Prostate gland (tissue), 2 donors: ENCODE results near the gene CACNA1D. TPM values are rescaled to one million over a fixed set of nuclear protein-coding genes. Genes with fewer than 3 reads are reported as not detected.

ENCODE experiments used
- DNase-seq: peaks from one replicate; pipeline ENCODE4 v3.0.0-alpha.2; 2019; ENCODE audit warnings: low spot score
- H3K27ac ChIP-seq, 2 donors: fragments of 200-600 bp; sonication (generic); 2 replicates each; pipeline ENCODE4 v1.5.1; 2017 to 2019
- H3K27me3 ChIP-seq: fragments of 200-600 bp; sonication (generic); replicated peaks from 2 replicates; pipeline ENCODE4 v1.5.1; 2019; ENCODE audit not compliant: insufficient read depth
- H3K36me3 ChIP-seq, 2 donors: fragments of 200-600 bp; sonication (generic); 1 replicate in 1 of 2; 2 replicates in 1 of 2; pipeline versions ENCODE4 v1.5.1 to v1.8.1; 2017 to 2019
- H3K4me1 ChIP-seq: fragments of 200-600 bp; sonication (generic); replicated peaks from 2 replicates; pipeline ENCODE4 v1.5.1; 2019
- H3K4me3 ChIP-seq, 2 donors: fragments of 200-600 bp; sonication (generic); 2 replicates each; pipeline ENCODE4 v1.5.1; 2017 to 2019
- H3K9me3 ChIP-seq: fragments of 200-600 bp; sonication (generic); 2 replicates; pipeline ENCODE4 v1.5.1; 2017
- CTCF ChIP-seq, 4 experiments: fragments of 200-600 bp in 2 of 4; fragments of 450-650 bp in 2 of 4; sonication (generic) in 2 of 4; IDR thresholded peaks; 1 replicate in 3 of 4; 2 replicates in 1 of 4; pipeline ENCODE4 v1.5.1; 2016 to 2019; ENCODE audit warnings: antibody characterized with exemption in 4 of 4, mild to moderate bottlenecking in 2 of 4, moderate library complexity in 2 of 4
- POLR2A ChIP-seq: fragments of 450-650 bp; IDR thresholded peaks from one replicate; pipeline ENCODE4 v1.6.1; 2016; ENCODE audit warnings: antibody characterized with exemption, mild to moderate bottlenecking
- POLR2AphosphoS5 ChIP-seq: sonication (generic); formaldehyde crosslinking; IDR thresholded peaks from one replicate; pipeline ENCODE4 v1.6.1; 2017; ENCODE audit warnings: antibody characterized with exemption
- WGBS: methylation state at CpG from one replicate; pipeline ENCODE4 v1.1.5; 2018; 5-methylcytosine and 5-hydroxymethylcytosine counted together
- intact Hi-C: fragments of 100-400 bp; cut with DNase I; formaldehyde crosslinking; loops from one replicate; pipeline ENCODE4 v1.14.2; 2022
- total RNA-seq, 2 donors: library from RNA; depleted of rRNA; stranded (reverse); fragments of >200 nt; gene quantifications; one replicate each; pipeline ENCODE4 v1.1.0, GENCODE V29; 2016

The CACNA1D gene
- total RNA-seq, 2 donors from 2014 or later: 15.5 to 45.1 TPM

GRCh38 chr3:53805463-53806159 lies 311.2 kb downstream of the CACNA1D start:
- no peaks in the 10 kb centered on the region for H3K4me1 ChIP-seq
- H3K27ac ChIP-seq: no peak overlapping the region
- WGBS: 87% methylated on average over 4 of the region's 4 CpGs
- no peaks in the 10 kb centered on the region for H3K27me3 ChIP-seq
- H3K36me3 ChIP-seq: no peaks in the 10 kb centered on the region
- DNase-seq: no peak
- H3K4me3 ChIP-seq: no peak overlapping the region
- TF ChIP-seq POLR2AphosphoS5 (no peak), CTCF (IDR thresholded peaks at IDR 0.05) (no peak), POLR2A (no peak)
- no peaks in the 10 kb centered on the region for H3K9me3 ChIP-seq
- intact Hi-C loops: no loop called here

DNA sequence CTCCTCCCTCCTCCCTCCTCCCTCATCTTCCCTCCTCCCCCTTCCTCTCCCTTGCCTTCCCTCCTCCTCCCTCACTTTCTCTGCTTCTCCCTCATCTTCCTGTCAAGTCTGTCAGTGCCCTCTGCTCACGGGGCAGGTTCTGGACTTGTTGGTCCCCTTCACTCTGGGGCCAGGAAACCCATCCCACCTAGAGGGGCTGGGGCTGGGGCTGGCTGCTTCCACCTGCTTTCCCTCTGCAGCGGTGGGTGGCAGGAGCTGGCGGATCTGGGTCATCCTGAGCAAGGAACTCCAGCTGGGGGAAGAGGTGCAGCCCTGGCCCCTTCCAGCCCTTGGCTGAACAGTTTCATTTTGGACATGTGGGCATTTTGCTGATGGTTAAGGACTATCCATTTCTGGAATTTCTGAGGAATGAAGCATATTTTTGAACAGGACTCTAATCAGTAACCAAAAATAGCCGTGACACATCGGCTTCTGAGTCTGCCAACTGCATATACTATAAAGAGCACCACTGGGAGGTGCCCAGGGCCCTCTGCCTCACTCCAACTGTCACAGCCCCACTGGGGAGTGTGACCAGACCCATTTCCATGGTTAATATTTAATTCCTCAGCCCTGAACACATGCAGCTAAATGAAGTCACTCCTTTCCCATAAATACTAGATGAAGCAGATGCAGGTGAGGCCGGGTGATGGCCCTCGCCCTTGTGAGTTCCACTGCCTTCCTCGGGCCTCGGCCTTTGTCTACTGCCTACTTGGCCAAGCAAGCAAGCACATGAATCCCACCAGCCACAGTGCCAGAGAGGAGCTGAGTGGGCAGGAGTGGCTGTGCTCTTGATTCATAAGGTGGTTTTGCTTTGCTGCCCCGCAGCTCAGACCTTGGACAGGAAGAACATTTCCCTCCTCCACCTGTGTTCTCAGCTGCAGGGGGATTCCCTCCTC lies 312.0 kb downstream of the CACNA1D start:
- no peaks in the 10 kb centered on the region for H3K27me3 ChIP-seq
- DNase-seq: no peak
- no peaks in the 10 kb centered on the region for H3K36me3 ChIP-seq
- no peaks in the 10 kb centered on the region for H3K4me1 ChIP-seq
- no peaks in the 10 kb centered on the region for H3K9me3 ChIP-seq
- no peak overlapping the region for H3K27ac ChIP-seq
- H3K4me3 ChIP-seq: no peak overlapping the region
- intact Hi-C loops: no loop called here
- WGBS: 72% methylated on average over 10 of the region's 10 CpGs
- TF ChIP-seq POLR2A: no peak
- no peak for TF ChIP-seq POLR2AphosphoS5
- no peak for TF ChIP-seq CTCF (IDR thresholded peaks at IDR 0.05)

DNA sequence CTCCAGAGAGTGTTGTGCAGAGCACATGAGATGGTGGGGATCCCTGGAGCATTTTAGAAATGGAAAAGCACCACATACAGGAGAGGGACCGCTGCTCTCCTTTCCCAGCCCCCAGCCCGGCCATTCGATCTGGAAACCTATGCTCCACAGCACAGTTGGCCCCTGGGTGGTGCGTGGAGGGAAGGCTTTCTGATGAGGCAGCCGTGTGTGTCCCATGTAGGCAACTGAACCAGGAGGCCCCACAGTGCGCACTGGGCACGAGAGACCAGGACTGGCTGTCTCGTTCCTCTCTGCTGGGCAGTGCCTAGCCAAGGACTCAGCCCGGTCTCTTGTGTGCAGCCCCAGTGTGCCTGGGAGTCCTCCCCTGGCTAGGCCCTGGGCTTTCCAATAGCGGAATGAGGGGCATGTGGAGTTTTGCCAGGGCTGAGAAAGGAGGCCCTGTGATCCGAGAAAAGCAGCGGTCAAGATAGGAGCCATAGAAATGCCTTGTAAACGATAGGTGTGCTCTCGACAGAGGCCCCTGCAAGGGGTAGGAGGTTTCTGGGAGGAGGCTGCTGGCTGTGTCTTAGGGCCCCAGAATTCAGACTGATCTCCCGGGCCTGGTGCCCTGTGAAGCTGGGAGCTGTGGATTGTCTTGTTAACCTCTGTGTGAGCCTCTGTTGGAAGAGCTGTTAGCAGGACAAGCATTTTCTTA lies 312.9 kb downstream of the CACNA1D start:
- H3K27ac ChIP-seq: no peak overlapping the region
- TF ChIP-seq CTCF (IDR thresholded peaks at IDR 0.05) (no peak), POLR2A (no peak), POLR2AphosphoS5 (no peak)
- no peaks in the 10 kb centered on the region for H3K4me1 ChIP-seq
- intact Hi-C loops: no loop called here
- H3K27me3 ChIP-seq: no peaks in the 10 kb centered on the region
- H3K9me3 ChIP-seq: no peaks in the 10 kb centered on the region
- H3K4me3 ChIP-seq: no peak overlapping the region
- whole genome bisulfite sequencing: 82% methylated on average over 15 of the region's 15 CpGs
- H3K36me3 ChIP-seq: no peaks in the 10 kb centered on the region
- DNase-seq: no peak

- Histone ChIP-seq H3K36me3 (no peaks in the 10 kb centered on the region), H3K4me3 (no peak overlapping the region), H3K4me1 (no peaks in the 10 kb centered on the region), H3K27me3 (no peaks in the 10 kb centered on the region), H3K9me3 (no peaks in the 10 kb centered on the region), H3K27ac (no peak overlapping the region)
- DNase-seq: no peak
- 94% methylated on average over 13 of the region's 13 CpGs for WGBS
- intact Hi-C loops: no loop called here
- TF ChIP-seq POLR2AphosphoS5: no peak
- no peak for TF ChIP-seq CTCF (IDR thresholded peaks at IDR 0.05)
- no peak for TF ChIP-seq POLR2A
Measured at GRCh38 chr3:53808496-53808895, 314.1 kb downstream of the CACNA1D start.
